Measurements from ENCODE around the gene ALG12.

ALG12 gene

DNA sequence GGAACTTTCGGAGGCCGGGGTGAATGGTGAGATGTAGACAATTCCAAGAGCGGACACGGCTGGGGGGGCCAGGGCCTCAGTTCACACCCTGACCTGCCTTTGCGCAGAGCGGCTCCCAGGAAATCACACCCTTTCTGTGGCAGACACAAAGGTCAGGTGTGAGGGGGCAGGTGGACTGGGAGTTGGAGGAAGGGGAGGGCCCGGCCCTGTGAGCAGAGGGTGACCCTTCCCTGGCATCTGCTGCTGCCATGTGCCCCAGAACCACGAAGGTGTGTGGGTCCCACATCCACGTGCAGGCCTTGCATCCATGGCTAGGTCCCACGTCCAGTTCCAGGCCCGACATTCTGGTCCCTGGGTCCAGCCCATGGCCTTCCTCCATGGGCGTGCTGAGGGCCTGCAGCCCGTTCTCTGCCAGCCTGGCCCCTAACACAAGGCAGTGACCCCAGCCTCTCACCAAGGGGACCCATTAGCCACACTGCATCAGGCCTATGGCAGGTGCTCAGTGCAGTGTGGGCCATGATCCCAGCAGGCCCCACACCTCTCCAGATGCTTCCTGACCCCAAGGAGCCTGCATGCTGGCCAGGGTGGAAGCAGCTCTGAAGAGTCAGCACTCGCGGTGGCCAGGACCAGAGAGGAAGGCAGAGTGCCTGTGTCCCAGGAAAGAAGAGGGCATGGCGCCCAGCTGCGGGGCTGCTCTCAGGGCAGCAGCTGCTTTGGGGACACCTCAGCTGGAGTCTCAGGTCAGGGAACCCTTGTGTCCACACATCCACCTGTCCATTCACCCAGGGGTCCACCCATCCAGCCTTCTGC lies 23.5 kb upstream of the ALG12 start:
- Histone ChIP-seq H3K4me1 (ENCODE audit: low read length) (peaks cover 3% of the 10 kb centered on the region), H2AFZ (ENCODE audit: low read length) (no peak overlapping the region), H3K27me3 (replicated peaks; ENCODE audit: insufficient read depth, low read length) (0 out of 2 replicates have a peak, but pooled peaks cover under 1% of the 10 kb centered on the region), H3K36me3 (replicated peaks; ENCODE audit: insufficient read depth, low read length) (no peaks in the 10 kb centered on the region), H3K4me3 (ENCODE audit: low read length) (no peak overlapping the region), H3F3A (ENCODE audit: insufficient read depth, low read length) (no peaks in the 10 kb centered on the region), H4K20me1 (ENCODE audit: insufficient read depth, low read length) (no peaks in the 10 kb centered on the region), H3K9me2 (replicated peaks; ENCODE audit: insufficient read depth, low read length) (no peaks in the 10 kb centered on the region), H3K4me2 (ENCODE audit: low read depth, low read length) (no peak overlapping the region), H3K27ac (ENCODE audit: low read length) (no peak overlapping the region), H3K9ac (ENCODE audit: low read length) (no peak overlapping the region), H3K9me3 (replicated peaks; ENCODE audit: insufficient read depth, low read length) (no peaks in the 10 kb centered on the region), H3K79me2 (ENCODE audit: low read length) (no peaks in the 10 kb centered on the region)
- TF ChIP-seq EZH2phosphoT487 (IDR thresholded peaks at IDR 0.05; ENCODE audit: low read length) (no peak), CTCF (IDR thresholded peaks at IDR 0.05; ENCODE audit: low read length) (no peak), EZH2 (optimal IDR thresholded peaks at IDR 0.05; ENCODE audit: low read depth, low read length) (no peak)
- DNase-seq: no peak

DNA sequence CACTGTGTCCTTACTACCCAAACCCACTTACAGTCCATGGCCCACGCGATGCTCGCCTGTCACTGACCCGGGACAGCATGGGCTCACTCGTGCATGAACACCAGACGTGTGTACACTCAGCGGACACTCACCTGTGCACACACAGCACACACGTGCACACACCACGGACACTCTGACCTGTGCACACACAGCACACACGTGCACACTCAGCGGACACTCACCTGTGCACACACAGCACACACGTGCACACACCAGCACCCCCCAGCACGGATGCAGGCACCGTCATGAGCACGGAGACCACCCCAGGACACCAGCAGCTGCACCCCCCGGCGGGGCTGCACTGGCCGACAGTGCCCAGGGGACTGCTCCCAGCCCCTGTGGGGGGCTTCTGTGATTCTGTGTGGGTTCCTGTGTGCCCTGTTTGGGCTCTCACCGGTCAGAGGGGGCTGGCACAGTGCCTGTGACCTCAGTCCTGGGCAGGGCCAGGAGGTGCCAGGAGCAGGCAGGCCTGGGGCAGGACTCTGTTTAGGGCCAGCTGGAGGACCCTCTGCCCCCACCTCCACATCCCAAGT lies 20.4 kb upstream of the ALG12 start:
- H3K27ac ChIP-seq (ENCODE audit: low read length): no peak overlapping the region
- H3K9me3 ChIP-seq (replicated peaks; ENCODE audit: insufficient read depth, low read length): no peaks in the 10 kb centered on the region
- H3K79me2 ChIP-seq (ENCODE audit: low read length): no peaks in the 10 kb centered on the region
- H4K20me1 ChIP-seq (ENCODE audit: insufficient read depth, low read length): no peaks in the 10 kb centered on the region
- H3K4me3 ChIP-seq (ENCODE audit: low read length): no peak overlapping the region
- TF ChIP-seq CTCF (IDR thresholded peaks at IDR 0.05; ENCODE audit: low read length): no peak
- TF ChIP-seq EZH2phosphoT487 (IDR thresholded peaks at IDR 0.05; ENCODE audit: low read length): no peak
- no peak for TF ChIP-seq EZH2 (optimal IDR thresholded peaks at IDR 0.05; ENCODE audit: low read depth, low read length)
- H3K4me1 ChIP-seq (ENCODE audit: low read length): peaks cover 13% of the 10 kb centered on the region
- H3K27me3 ChIP-seq (replicated peaks; ENCODE audit: insufficient read depth, low read length): no peaks in the 10 kb centered on the region
- no peak overlapping the region for H3K4me2 ChIP-seq (ENCODE audit: low read depth, low read length)
- H2AFZ ChIP-seq (ENCODE audit: low read length): no peak overlapping the region
- DNase-seq: no peak
- H3K36me3 ChIP-seq (replicated peaks; ENCODE audit: insufficient read depth, low read length): no peaks in the 10 kb centered on the region
- no peaks in the 10 kb centered on the region for H3K9me2 ChIP-seq (replicated peaks; ENCODE audit: insufficient read depth, low read length)
- H3K9ac ChIP-seq (ENCODE audit: low read length): no peak overlapping the region
- H3F3A ChIP-seq (ENCODE audit: insufficient read depth, low read length): 0 out of 2 replicates have a peak, but pooled peaks cover 7% of the 10 kb centered on the region

GRCh38 chr22:49937758-49938564 lies 19.7 kb upstream of the ALG12 start:
- Histone ChIP-seq H3K27ac (ENCODE audit: low read length) (no peak overlapping the region), H3K9me2 (replicated peaks; ENCODE audit: insufficient read depth, low read length) (no peaks in the 10 kb centered on the region), H3K79me2 (ENCODE audit: low read length) (no peaks in the 10 kb centered on the region), H3K4me1 (ENCODE audit: low read length) (peaks cover 18% of the 10 kb centered on the region), H3F3A (ENCODE audit: insufficient read depth, low read length) (peaks cover 14% of the 10 kb centered on the region; the same call in 1 of the 2 replicates), H4K20me1 (ENCODE audit: insufficient read depth, low read length) (no peaks in the 10 kb centered on the region), H3K27me3 (replicated peaks; ENCODE audit: insufficient read depth, low read length) (no peaks in the 10 kb centered on the region), H3K9me3 (replicated peaks; ENCODE audit: insufficient read depth, low read length) (no peaks in the 10 kb centered on the region), H3K4me3 (ENCODE audit: low read length) (no peak overlapping the region), H3K36me3 (replicated peaks; ENCODE audit: insufficient read depth, low read length) (no peaks in the 10 kb centered on the region), H3K4me2 (ENCODE audit: low read depth, low read length) (no peak overlapping the region), H2AFZ (ENCODE audit: low read length) (no peak overlapping the region), H3K9ac (ENCODE audit: low read length) (no peak overlapping the region)
- peak; percentile 2 for DNase-seq
- TF ChIP-seq EZH2 (optimal IDR thresholded peaks at IDR 0.05; ENCODE audit: low read depth, low read length) (no peak), EZH2phosphoT487 (IDR thresholded peaks at IDR 0.05; ENCODE audit: low read length) (no peak), CTCF (IDR thresholded peaks at IDR 0.05; ENCODE audit: low read length) (no peak)
